Astrocyte (in vitro differentiated cells and primary cell): ENCODE measurements around the gene APH1B. TPM values are rescaled to one million over a fixed set of nuclear protein-coding genes. Genes with fewer than 3 reads are reported as not detected.

Source experiments
- DNase-seq: peaks from one replicate; pipeline ENCODE4 v3.0.0-alpha.2; 2010; ENCODE audit warnings: low read depth
- FAIRE-seq: peaks from 2 replicates; lab custom pipeline; 2011; peaks lifted over from hg19 to GRCh38; lab: Jason Lieb, UNC
- H2AFZ ChIP-seq: 2 replicates; pipeline ENCODE4 v1.6.0; 2012; ENCODE audit warnings: low read depth, low read length, inconsistent platforms
- H3K27ac ChIP-seq: 2 replicates; pipeline ENCODE4 v1.5.1; 2011; ENCODE audit warnings: low read depth, low read length, inconsistent platforms
- H3K27me3 ChIP-seq: 2 replicates; pipeline ENCODE4 v1.6.0; 2011; ENCODE audit warnings: low read length, inconsistent platforms; ENCODE audit not compliant: insufficient read depth
- H3K36me3 ChIP-seq: 2 replicates; pipeline ENCODE4 v1.5.1; 2011; ENCODE audit warnings: low read length, inconsistent platforms; ENCODE audit not compliant: insufficient read depth
- H3K4me1 ChIP-seq: 2 replicates; pipeline ENCODE4 v1.5.1; 2011; ENCODE audit warnings: low read length, inconsistent platforms; ENCODE audit not compliant: insufficient read depth
- H3K4me2 ChIP-seq: 2 replicates; pipeline ENCODE4 v1.6.0; 2012; ENCODE audit warnings: low read length, inconsistent platforms
- H3K4me3 ChIP-seq: 2 replicates; pipeline ENCODE4 v1.5.1; 2011; ENCODE audit warnings: low read depth, mild to moderate bottlenecking, low read length, inconsistent platforms; ENCODE audit not compliant: insufficient read depth
- H3K79me2 ChIP-seq: 2 replicates; pipeline ENCODE4 v1.6.0; 2012; ENCODE audit warnings: mild to moderate bottlenecking, low read length, inconsistent platforms; ENCODE audit not compliant: insufficient read depth
- H3K9ac ChIP-seq: 2 replicates; pipeline ENCODE4 v1.6.0; 2012; ENCODE audit warnings: mild to moderate bottlenecking, low read length, inconsistent platforms
- H3K9me3 ChIP-seq: 2 replicates; pipeline ENCODE4 v1.5.1; 2012; ENCODE audit warnings: low read depth, mild to moderate bottlenecking, low read length, inconsistent platforms; ENCODE audit not compliant: insufficient read depth
- H4K20me1 ChIP-seq: 2 replicates; pipeline ENCODE4 v1.6.0; 2012; ENCODE audit warnings: low read length, inconsistent platforms; ENCODE audit not compliant: insufficient read depth
- H3K27ac Mint-ChIP-seq: one replicate; pipeline ENCODE4 v1.8.0; 2021; ENCODE audit warnings: mild to moderate bottlenecking, mixed read lengths; ENCODE audit not compliant: unreplicated experiment
- H3K27me3 Mint-ChIP-seq: one replicate; pipeline ENCODE4 v1.8.0; 2021; ENCODE audit warnings: low read depth, mixed read lengths; ENCODE audit not compliant: unreplicated experiment
- H3K36me3 Mint-ChIP-seq: one replicate; pipeline ENCODE4 v1.8.0; 2021; ENCODE audit warnings: low read depth, mixed read lengths; ENCODE audit not compliant: unreplicated experiment
- H3K4me1 Mint-ChIP-seq: one replicate; pipeline ENCODE4 v1.8.0; 2021; ENCODE audit warnings: low read depth, mixed read lengths; ENCODE audit not compliant: unreplicated experiment
- H3K4me3 Mint-ChIP-seq: one replicate; pipeline ENCODE4 v1.8.0; 2021; ENCODE audit warnings: mild to moderate bottlenecking, moderate library complexity, mixed read lengths; ENCODE audit not compliant: unreplicated experiment
- H3K9me3 Mint-ChIP-seq: one replicate; pipeline ENCODE4 v1.8.0; 2021; ENCODE audit warnings: mild to moderate bottlenecking, mixed read lengths; ENCODE audit not compliant: unreplicated experiment
- EZH2 ChIP-seq: IDR thresholded peaks from 2 replicates; pipeline ENCODE4 v1.6.1; 2012; ENCODE audit warnings: mild to moderate bottlenecking, low read length, inconsistent platforms; ENCODE audit not compliant: insufficient read depth
- total RNA-seq: library from RNA; stranded (reverse); gene quantifications from 2 replicates; pipeline ENCODE4 v1.2.1, GENCODE V29; 2021
- TF ChIP-seq, protein P1 (sequence below): IDR thresholded peaks from 2 replicates; pipeline ENCODE4 v1.5.1; 2011; ENCODE audit warnings: low read depth, mild to moderate bottlenecking, inconsistent platforms, low read length, moderate library complexity; ENCODE audit not compliant: insufficient read depth

The APH1B gene
- total RNA-seq, 1 donor from 2014 or later, result 18.2 TPM

- H3K4me1 ChIP-seq, result peaks cover 21% of the 10 kb centered on the region
- no peaks in the 10 kb centered on the region for H3K9me3 ChIP-seq
- TF ChIP-seq EZH2, result no peak
- TF ChIP-seq, protein P1, sequence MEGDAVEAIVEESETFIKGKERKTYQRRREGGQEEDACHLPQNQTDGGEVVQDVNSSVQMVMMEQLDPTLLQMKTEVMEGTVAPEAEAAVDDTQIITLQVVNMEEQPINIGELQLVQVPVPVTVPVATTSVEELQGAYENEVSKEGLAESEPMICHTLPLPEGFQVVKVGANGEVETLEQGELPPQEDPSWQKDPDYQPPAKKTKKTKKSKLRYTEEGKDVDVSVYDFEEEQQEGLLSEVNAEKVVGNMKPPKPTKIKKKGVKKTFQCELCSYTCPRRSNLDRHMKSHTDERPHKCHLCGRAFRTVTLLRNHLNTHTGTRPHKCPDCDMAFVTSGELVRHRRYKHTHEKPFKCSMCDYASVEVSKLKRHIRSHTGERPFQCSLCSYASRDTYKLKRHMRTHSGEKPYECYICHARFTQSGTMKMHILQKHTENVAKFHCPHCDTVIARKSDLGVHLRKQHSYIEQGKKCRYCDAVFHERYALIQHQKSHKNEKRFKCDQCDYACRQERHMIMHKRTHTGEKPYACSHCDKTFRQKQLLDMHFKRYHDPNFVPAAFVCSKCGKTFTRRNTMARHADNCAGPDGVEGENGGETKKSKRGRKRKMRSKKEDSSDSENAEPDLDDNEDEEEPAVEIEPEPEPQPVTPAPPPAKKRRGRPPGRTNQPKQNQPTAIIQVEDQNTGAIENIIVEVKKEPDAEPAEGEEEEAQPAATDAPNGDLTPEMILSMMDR, result no peak
- H3K4me2 ChIP-seq, result no peak overlapping the region
- H3K27me3 ChIP-seq, result no peaks in the 10 kb centered on the region
- no peak overlapping the region for H3K4me3 ChIP-seq
- Mint-ChIP-seq H3K27ac (no peak overlapping the region), H3K9me3 (no peaks in the 10 kb centered on the region), H3K4me1 (peaks cover 7% of the 10 kb centered on the region), H3K36me3 (no peaks in the 10 kb centered on the region), H3K4me3 (no peak overlapping the region), H3K27me3 (peaks cover 42% of the 10 kb centered on the region)
- no peak overlapping the region for H3K9ac ChIP-seq
- no peaks in the 10 kb centered on the region for H3K79me2 ChIP-seq
- H3K27ac ChIP-seq, result no peak overlapping the region
- H3K36me3 ChIP-seq, result no peaks in the 10 kb centered on the region
- H4K20me1 ChIP-seq, result no peaks in the 10 kb centered on the region
- FAIRE-seq (no peak), DNase-seq (no peak)
- no peak overlapping the region for H2AFZ ChIP-seq
These were observed 53.5 kb downstream of the APH1B start for GRCh38 chr15:63330926-63331325.

DNA sequence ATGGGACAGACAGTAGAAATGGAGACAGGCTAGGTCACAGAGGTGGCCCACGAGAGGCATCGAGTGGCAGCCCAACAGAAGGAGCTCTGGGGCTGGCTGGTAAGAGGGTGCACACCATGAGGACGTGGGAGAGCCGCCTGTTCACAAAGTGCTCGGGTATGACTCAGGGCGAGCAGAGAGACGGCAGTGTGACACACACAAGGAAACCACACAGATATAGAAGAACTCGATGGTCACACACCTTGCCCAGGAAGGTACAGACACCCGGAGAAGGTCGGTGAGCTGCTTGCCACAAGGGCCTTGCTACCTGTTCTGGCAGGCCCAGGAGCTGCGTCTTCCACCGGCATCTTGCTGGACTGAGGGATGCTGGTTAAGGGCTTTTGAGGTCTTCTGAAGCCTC, 54.1 kb downstream of the APH1B start:
- Mint-ChIP-seq H3K4me3 (no peak overlapping the region), H3K4me1 (peaks cover 7% of the 10 kb centered on the region), H3K27ac (no peak overlapping the region), H3K27me3 (peaks cover 43% of the 10 kb centered on the region), H3K9me3 (no peaks in the 10 kb centered on the region), H3K36me3 (no peaks in the 10 kb centered on the region)
- H3K4me1 ChIP-seq, result peaks cover 21% of the 10 kb centered on the region
- FAIRE-seq (no peak), DNase-seq (peak; percentile 33)
- no peak overlapping the region for H3K4me2 ChIP-seq
- TF ChIP-seq, protein P1, result no peak
- TF ChIP-seq EZH2, result no peak
- peak overlapping the region; percentile 21 for H2AFZ ChIP-seq
- H4K20me1 ChIP-seq, result no peaks in the 10 kb centered on the region
- no peak overlapping the region for H3K9ac ChIP-seq
- no peak overlapping the region for H3K27ac ChIP-seq
- no peak overlapping the region for H3K4me3 ChIP-seq
- no peaks in the 10 kb centered on the region for H3K79me2 ChIP-seq
- no peaks in the 10 kb centered on the region for H3K9me3 ChIP-seq
- H3K27me3 ChIP-seq, result no peaks in the 10 kb centered on the region
- H3K36me3 ChIP-seq, result no peaks in the 10 kb centered on the region

- no peaks in the 10 kb centered on the region for H3K36me3 Mint-ChIP-seq
- Histone ChIP-seq H3K4me1 (peaks cover 21% of the 10 kb centered on the region), H4K20me1 (no peaks in the 10 kb centered on the region), H3K4me3 (no peak overlapping the region), H3K9ac (no peak overlapping the region), H3K79me2 (no peaks in the 10 kb centered on the region), H3K27ac (peak overlapping the region; percentile 11), H3K27me3 (no peaks in the 10 kb centered on the region), H3K4me2 (peak overlapping the region; percentile 45), H3K36me3 (no peaks in the 10 kb centered on the region), H3K9me3 (no peaks in the 10 kb centered on the region), H2AFZ (no peak overlapping the region)
- H3K27me3 Mint-ChIP-seq, result peaks cover 33% of the 10 kb centered on the region
- no peaks in the 10 kb centered on the region for H3K9me3 Mint-ChIP-seq
- no peak overlapping the region for H3K27ac Mint-ChIP-seq
- H3K4me3 Mint-ChIP-seq, result no peak overlapping the region
- FAIRE-seq, result no peak
- H3K4me1 Mint-ChIP-seq, result peaks cover 9% of the 10 kb centered on the region
- DNase-seq, result peak; percentile 82
- TF ChIP-seq, protein P1, result no peak
- no peak for TF ChIP-seq EZH2
These were observed 55.1 kb downstream of the APH1B start for GRCh38 chr15:63332367-63333124.
